Measurements from ENCODE around the gene TLE4. TPM values are rescaled to one million over a fixed set of nuclear protein-coding genes. Genes with fewer than 3 reads are reported as not detected.

Gene TLE4
- total RNA-seq, 3 donors from 2014 or later (not counting 1 experiment from before 2014, with no cell fraction given): 214 to 240 (median 220) TPM

DNA sequence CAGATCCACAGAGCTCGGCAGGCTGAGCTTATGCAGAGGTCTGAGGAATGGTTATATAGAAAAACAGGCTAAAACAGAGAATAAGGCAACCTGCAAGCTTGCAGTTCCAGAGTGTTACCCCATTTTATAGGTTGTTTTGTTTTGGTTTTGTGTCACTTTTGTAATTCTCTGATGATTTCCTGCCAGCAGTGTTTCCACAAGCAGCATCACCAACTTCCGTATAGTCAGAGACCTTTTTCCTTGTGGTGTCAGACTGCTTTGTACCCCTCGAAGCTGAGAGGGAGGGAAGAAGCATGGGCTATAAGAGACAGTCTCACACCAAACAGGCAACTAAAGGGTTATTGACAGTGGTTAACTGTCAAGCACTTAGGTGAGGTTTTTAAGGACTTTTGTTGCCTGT lies 61.8 kb downstream of the TLE4 start:
- intact Hi-C loops (cut with micrococcal nuclease): no loop called here
- Histone ChIP-seq H3K27ac (ENCODE audit: low read length) (no peak overlapping the region), H3K4me3 (ENCODE audit: low read length) (no peak overlapping the region), H3K27me3 (ENCODE audit: control insufficient read depth, insufficient read depth, low read length) (no peaks in the 10 kb centered on the region), H3K4me1 (ENCODE audit: control insufficient read depth, insufficient read depth, low read length) (peaks cover 25% of the 10 kb centered on the region), H3K9me3 (ENCODE audit: control insufficient read depth, insufficient read depth, low read length) (no peaks in the 10 kb centered on the region), H3K36me3 (ENCODE audit: control insufficient read depth, insufficient read depth, low read length) (no peaks in the 10 kb centered on the region)
- WGBS (ENCODE audit: insufficient coverage): 76% methylated on average over 3 of the region's 3 CpGs
- peak overlapping the region; percentile 78 to 81 for H3K27ac Mint-ChIP-seq
- H3K4me3 Mint-ChIP-seq: peak overlapping the region; percentile 49
- TF ChIP-seq, protein P1, sequence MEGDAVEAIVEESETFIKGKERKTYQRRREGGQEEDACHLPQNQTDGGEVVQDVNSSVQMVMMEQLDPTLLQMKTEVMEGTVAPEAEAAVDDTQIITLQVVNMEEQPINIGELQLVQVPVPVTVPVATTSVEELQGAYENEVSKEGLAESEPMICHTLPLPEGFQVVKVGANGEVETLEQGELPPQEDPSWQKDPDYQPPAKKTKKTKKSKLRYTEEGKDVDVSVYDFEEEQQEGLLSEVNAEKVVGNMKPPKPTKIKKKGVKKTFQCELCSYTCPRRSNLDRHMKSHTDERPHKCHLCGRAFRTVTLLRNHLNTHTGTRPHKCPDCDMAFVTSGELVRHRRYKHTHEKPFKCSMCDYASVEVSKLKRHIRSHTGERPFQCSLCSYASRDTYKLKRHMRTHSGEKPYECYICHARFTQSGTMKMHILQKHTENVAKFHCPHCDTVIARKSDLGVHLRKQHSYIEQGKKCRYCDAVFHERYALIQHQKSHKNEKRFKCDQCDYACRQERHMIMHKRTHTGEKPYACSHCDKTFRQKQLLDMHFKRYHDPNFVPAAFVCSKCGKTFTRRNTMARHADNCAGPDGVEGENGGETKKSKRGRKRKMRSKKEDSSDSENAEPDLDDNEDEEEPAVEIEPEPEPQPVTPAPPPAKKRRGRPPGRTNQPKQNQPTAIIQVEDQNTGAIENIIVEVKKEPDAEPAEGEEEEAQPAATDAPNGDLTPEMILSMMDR (IDR thresholded peaks at IDR 0.05): no peak
- no peaks in the 10 kb centered on the region for H3K36me3 Mint-ChIP-seq
- H3K27me3 Mint-ChIP-seq (ENCODE audit: low read depth in 2 of 2): no peaks in the 10 kb centered on the region
- DNase-seq: peak in 1 of 2 donors; percentile 17
- peaks cover 86 to 89% of the 10 kb centered on the region in 2 donors for H3K4me1 Mint-ChIP-seq
- H3K9me3 Mint-ChIP-seq: no peaks in the 10 kb centered on the region
- peak in 2 of 3 donors; percentile 30 to 34 for ATAC-seq

DNA sequence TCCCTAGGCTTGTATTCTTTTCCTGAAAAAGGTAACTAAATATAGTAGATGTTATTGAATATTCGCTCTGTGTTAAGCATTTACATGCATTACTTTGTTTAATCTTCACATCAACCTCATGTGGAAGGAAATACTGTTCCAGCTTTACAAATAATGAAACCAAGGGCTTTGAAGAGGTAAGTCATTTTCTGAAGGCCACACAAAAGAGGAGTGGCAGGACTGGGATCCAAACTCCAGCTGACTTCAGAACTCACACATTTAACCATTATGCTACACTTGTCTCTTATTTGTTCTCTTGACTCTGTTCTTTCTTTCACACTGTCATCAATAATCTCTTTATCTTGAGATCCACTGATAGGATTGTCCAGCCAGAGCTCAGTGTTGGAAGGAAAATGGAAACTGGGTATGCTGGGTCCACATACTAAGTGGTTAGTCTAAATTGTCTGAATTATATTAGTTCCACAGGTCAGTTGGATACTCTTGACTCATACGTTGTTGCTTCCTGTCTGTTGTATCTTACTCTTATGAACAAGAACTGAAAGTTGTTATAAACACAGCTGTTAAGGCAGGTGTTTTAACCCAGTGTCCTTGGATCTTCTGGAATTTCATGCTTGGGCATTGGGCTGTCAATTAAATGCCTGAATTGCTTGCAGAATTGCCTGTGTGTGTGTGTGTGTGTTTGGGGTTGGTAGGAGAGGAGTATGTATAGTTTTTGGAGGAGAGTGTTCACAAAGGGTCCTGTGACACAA lies 65.6 kb downstream of the TLE4 start:
- H3K9me3 Mint-ChIP-seq: no peaks in the 10 kb centered on the region
- no peak overlapping the region for H3K4me3 Mint-ChIP-seq
- H3K36me3 Mint-ChIP-seq: no peaks in the 10 kb centered on the region

DNA sequence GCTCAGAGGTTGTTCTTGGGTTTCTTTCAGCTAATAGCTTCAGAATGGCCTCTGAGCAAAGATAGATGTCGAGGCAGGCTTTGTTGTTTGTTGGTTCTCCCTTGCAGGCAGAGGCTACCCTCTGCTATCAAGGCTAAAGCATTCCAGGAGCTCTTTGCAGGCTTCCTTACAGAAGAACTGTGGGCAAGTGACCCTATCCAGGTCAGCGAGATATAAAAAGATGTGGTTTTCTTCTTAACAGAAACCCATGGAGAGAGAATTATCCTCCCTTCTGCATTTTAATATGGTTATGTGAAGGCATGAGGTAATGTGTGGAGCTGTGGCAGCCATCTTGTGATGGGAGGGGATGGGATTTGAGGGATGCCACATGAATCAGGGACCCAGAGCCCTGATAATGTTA lies 67.0 kb downstream of the TLE4 start:
- Mint-ChIP-seq H3K9me3 (peaks cover 0 to 1% of the 10 kb centered on the region in 2 donors), H3K36me3 (no peaks in the 10 kb centered on the region), H3K4me3 (no peak overlapping the region), H3K4me1 (peaks cover 76 to 80% of the 10 kb centered on the region in 2 donors), H3K27ac (no peak overlapping the region), H3K27me3 (ENCODE audit: low read depth in 2 of 2) (no peaks in the 10 kb centered on the region)
- TF ChIP-seq, protein P1 (IDR thresholded peaks at IDR 0.05): no peak
- Histone ChIP-seq H3K9me3 (ENCODE audit: control insufficient read depth, insufficient read depth, low read length) (peaks cover 4% of the 10 kb centered on the region), H3K27me3 (ENCODE audit: control insufficient read depth, insufficient read depth, low read length) (no peaks in the 10 kb centered on the region), H3K4me1 (ENCODE audit: control insufficient read depth, insufficient read depth, low read length) (no peaks in the 10 kb centered on the region), H3K4me3 (ENCODE audit: low read length) (no peak overlapping the region), H3K36me3 (ENCODE audit: control insufficient read depth, insufficient read depth, low read length) (no peaks in the 10 kb centered on the region), H3K27ac (ENCODE audit: low read length) (no peak overlapping the region)
- WGBS (ENCODE audit: insufficient coverage): 100% methylated on average over 2 of the region's 2 CpGs
- DNase-seq: no peak
- intact Hi-C loops (cut with micrococcal nuclease): no loop called here
- ATAC-seq: no peak

More for the DNA sequence above, 65.6 kb downstream of the TLE4 start:
- intact Hi-C loops (cut with micrococcal nuclease): no loop called here
- no peak overlapping the region for H3K27ac ChIP-seq (ENCODE audit: low read length)
- Mint-ChIP-seq H3K27me3 (ENCODE audit: low read depth in 2 of 2) (no peaks in the 10 kb centered on the region), H3K27ac (peak overlapping the region; percentile 22 to 64), H3K4me1 (peaks cover 81 to 82% of the 10 kb centered on the region in 2 donors)
- 35% methylated on average over 1 of the region's 2 CpGs for WGBS (ENCODE audit: insufficient coverage)
- peaks cover 3% of the 10 kb centered on the region for H3K9me3 ChIP-seq (ENCODE audit: control insufficient read depth, insufficient read depth, low read length)
- ATAC-seq: no peak
- H3K27me3 ChIP-seq (ENCODE audit: control insufficient read depth, insufficient read depth, low read length): no peaks in the 10 kb centered on the region
- no peak overlapping the region for H3K4me3 ChIP-seq (ENCODE audit: low read length)
- peaks cover 10% of the 10 kb centered on the region for H3K4me1 ChIP-seq (ENCODE audit: control insufficient read depth, insufficient read depth, low read length)
- TF ChIP-seq, protein P1 (IDR thresholded peaks at IDR 0.05): no peak
- no peak for DNase-seq
- no peaks in the 10 kb centered on the region for H3K36me3 ChIP-seq (ENCODE audit: control insufficient read depth, insufficient read depth, low read length)

All from natural killer cell (primary cell).